HepG2 (cell line): ENCODE results near the gene PPP1R15B. TPM values are rescaled to one million over a fixed set of nuclear protein-coding genes. Genes with fewer than 3 reads are reported as not detected.

Experiments used
- AGO1 ChIP-seq: fragments of 200-400 bp; formaldehyde crosslinking; IDR thresholded peaks from 2 replicates; pipeline ENCODE4 v1.6.1; 2017; ENCODE audit warnings: mild to moderate bottlenecking, low read depth, low read length, moderate library complexity; ENCODE audit not compliant: poor library complexity, severe bottlenecking
- AHR ChIP-seq: IDR thresholded peaks from 2 replicates; pipeline ENCODE4 v1.6.1; 2018; ENCODE audit warnings: missing genetic modification reagents, missing compliant biosample characterization
- FOXC1 ChIP-seq: sonication (generic); formaldehyde crosslinking; IDR thresholded peaks from 2 replicates; pipeline ENCODE4 v1.8.0; 2022; ENCODE audit warnings: mild to moderate bottlenecking, missing genetic modification reagents, borderline replicate concordance
- KAT7 ChIP-seq: IDR thresholded peaks from 2 replicates; pipeline ENCODE4 v1.6.1; 2018; ENCODE audit warnings: borderline replicate concordance, missing compliant biosample characterization
- PRDM15 ChIP-seq: sonication (generic); formaldehyde crosslinking; IDR thresholded peaks from 2 replicates; pipeline ENCODE4 v1.4.0; 2020; ENCODE audit warnings: missing genetic modification reagents
- RFXAP ChIP-seq: sonication (generic); formaldehyde crosslinking; IDR thresholded peaks from 2 replicates; pipeline ENCODE4 v1.4.0; 2020; ENCODE audit warnings: missing genetic modification reagents, borderline replicate concordance
- SOX6 ChIP-seq, 2 experiments: fragments of 450-650 bp in 1 of 2; sonication (generic) in 1 of 2; formaldehyde crosslinking in 1 of 2; IDR thresholded peaks; 2 replicates each; pipeline versions ENCODE4 v1.4.0 to v1.6.1; 2017 to 2020; ENCODE audit warnings: antibody characterized with exemption in 1 of 2, mild to moderate bottlenecking in 1 of 2, missing genetic modification reagents in 1 of 2
- SRY ChIP-seq: sonication (generic); formaldehyde crosslinking; IDR thresholded peaks from 2 replicates; pipeline ENCODE4 v1.8.0; 2022; ENCODE audit warnings: mild to moderate bottlenecking, missing genetic modification reagents
- THAP8 ChIP-seq: sonication (generic); formaldehyde crosslinking; IDR thresholded peaks from 2 replicates; pipeline ENCODE4 v1.5.1; 2020; ENCODE audit warnings: missing genetic modification reagents, mild to moderate bottlenecking, borderline replicate concordance
- ZBED4 ChIP-seq: sonication (generic); formaldehyde crosslinking; IDR thresholded peaks from 2 replicates; pipeline ENCODE4 v1.4.0; 2020; ENCODE audit warnings: missing genetic modification reagents, borderline replicate concordance
- ZFY ChIP-seq: sonication (generic); formaldehyde crosslinking; IDR thresholded peaks from 2 replicates; pipeline ENCODE4 v1.4.0; 2020; ENCODE audit warnings: missing genetic modification reagents
- ZNF460 ChIP-seq: sonication (generic); formaldehyde crosslinking; IDR thresholded peaks from 2 replicates; pipeline ENCODE4 v1.5.1; 2020; ENCODE audit warnings: missing genetic modification reagents, mild to moderate bottlenecking, borderline replicate concordance
- ZNF510 ChIP-seq: sonication (generic); formaldehyde crosslinking; IDR thresholded peaks from 2 replicates; pipeline ENCODE4 v1.4.0; 2020; ENCODE audit warnings: low read depth, mild to moderate bottlenecking, missing genetic modification reagents
- ZNF563 ChIP-seq: sonication (generic); formaldehyde crosslinking; IDR thresholded peaks from 2 replicates; pipeline ENCODE4 v1.8.0; 2022; ENCODE audit warnings: mild to moderate bottlenecking, moderate library complexity, missing genetic modification reagents
- polyA plus RNA-seq, 8 experiments: library from polyadenylated mRNA; depleted of rRNA in 3 of 8; stranded (reverse) in 7 of 8; unstranded in 1 of 8; fragments of >200 nt; fragmentation: Illumina TruSeq in 4 of 8; extraction: Trizol in 4 of 8; gene quantifications; 2 replicates each; pipeline versions ENCODE4 v1.2.1 to v1.2.3, GENCODE V29; 2011 to 2016; ENCODE audit warnings: low read depth in 4 of 8, missing spikeins in 1 of 8, mixed read lengths in 1 of 8; ENCODE audit not compliant: insufficient read depth in 1 of 8
- total RNA-seq, 5 experiments: library from RNA; depleted of rRNA; stranded (reverse); fragments of >200 nt; fragmentation: Illumina TruSeq; extraction: Trizol; gene quantifications; 2 replicates each; pipeline ENCODE4 v1.2.3, GENCODE V29; 2016; ENCODE audit warnings: low read depth in 1 of 5
- TF ChIP-seq, protein P1 (sequence below): sonication (generic); formaldehyde crosslinking; IDR thresholded peaks from 2 replicates; pipeline ENCODE4 v1.4.0; 2020; ENCODE audit warnings: missing genetic modification reagents
- TF ChIP-seq, protein P2 (sequence below): IDR thresholded peaks from 2 replicates; pipeline ENCODE4 v1.6.1; 2016; ENCODE audit warnings: missing compliant biosample characterization, missing genetic modification reagents, borderline replicate concordance
- TF ChIP-seq, protein P3 (sequence below): IDR thresholded peaks from 2 replicates; pipeline ENCODE4 v1.6.1; 2012; ENCODE audit warnings: inconsistent platforms

PPP1R15B gene
- total and polyA plus RNA-seq, 2 of the 13 experiments (the other 11 are each of a cell fraction or from before 2014, with no cell fraction given): 13.4 to 23.8 TPM

GRCh38 chr1:204410688-204411450 is 748 bp downstream of the PPP1R15B start (continued):
- TF ChIP-seq ZBED4 (CRISPR knock-in tag) (no peak), ZNF460 (CRISPR knock-in tag) (no peak), THAP8 (peak; percentile 16; the same call in 1 of the 2 replicates), SOX6 (IDR thresholded peaks at IDR 0.05) (no peak), SOX6 (CRISPR knock-in tag; IDR thresholded peaks at IDR 0.05) (no peak), ZNF510 (CRISPR knock-in tag) (no peak), AGO1 (peak; percentile 15), ZFY (CRISPR knock-in tag) (no peak), AHR (CRISPR knock-in tag) (no peak), KAT7 (CRISPR knock-in tag) (no peak; the same call in 1 of the 2 replicates), ZNF563 (no peak), PRDM15 (no peak), FOXC1 (CRISPR knock-in tag) (no peak), RFXAP (CRISPR knock-in tag) (no peak), SRY (CRISPR knock-in tag) (no peak)
- TF ChIP-seq, protein P1, sequence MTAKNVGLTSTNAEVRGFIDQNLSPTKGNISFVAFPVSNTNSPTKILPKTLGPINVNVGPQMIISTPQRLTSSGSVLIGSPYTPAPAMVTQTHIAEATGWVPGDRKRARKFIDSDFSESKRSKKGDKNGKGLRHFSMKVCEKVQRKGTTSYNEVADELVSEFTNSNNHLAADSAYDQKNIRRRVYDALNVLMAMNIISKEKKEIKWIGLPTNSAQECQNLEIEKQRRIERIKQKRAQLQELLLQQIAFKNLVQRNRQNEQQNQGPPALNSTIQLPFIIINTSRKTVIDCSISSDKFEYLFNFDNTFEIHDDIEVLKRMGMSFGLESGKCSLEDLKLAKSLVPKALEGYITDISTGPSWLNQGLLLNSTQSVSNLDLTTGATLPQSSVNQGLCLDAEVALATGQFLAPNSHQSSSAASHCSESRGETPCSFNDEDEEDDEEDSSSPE (CRISPR knock-in tag): no peak
- TF ChIP-seq, protein P2, sequence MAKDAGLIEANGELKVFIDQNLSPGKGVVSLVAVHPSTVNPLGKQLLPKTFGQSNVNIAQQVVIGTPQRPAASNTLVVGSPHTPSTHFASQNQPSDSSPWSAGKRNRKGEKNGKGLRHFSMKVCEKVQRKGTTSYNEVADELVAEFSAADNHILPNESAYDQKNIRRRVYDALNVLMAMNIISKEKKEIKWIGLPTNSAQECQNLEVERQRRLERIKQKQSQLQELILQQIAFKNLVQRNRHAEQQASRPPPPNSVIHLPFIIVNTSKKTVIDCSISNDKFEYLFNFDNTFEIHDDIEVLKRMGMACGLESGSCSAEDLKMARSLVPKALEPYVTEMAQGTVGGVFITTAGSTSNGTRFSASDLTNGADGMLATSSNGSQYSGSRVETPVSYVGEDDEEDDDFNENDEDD: no peak
- TF ChIP-seq, protein P3, sequence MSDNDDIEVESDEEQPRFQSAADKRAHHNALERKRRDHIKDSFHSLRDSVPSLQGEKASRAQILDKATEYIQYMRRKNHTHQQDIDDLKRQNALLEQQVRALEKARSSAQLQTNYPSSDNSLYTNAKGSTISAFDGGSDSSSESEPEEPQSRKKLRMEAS: no peak
